HPDE6-E6E7 (cell line): ENCODE results near the gene AFMID.
"Not testable (repeated sequence)": the region's sequence is repeated elsewhere in the genome, so short reads cannot be mapped to it uniquely, and the experiment has no call there.

ENCODE experiments used
- DNase-seq: peaks from one replicate; pipeline ENCODE4 v3.0.0; 2011; ENCODE audit warnings: missing footprints; ENCODE audit errors: extremely low spot score

AFMID gene

GRCh38 chr17:78154903-78155811 is 32.0 kb upstream of the AFMID start:
- no peak for DNase-seq

- peak; percentile 85 for DNase-seq
Measured at GRCh38 chr17:78159575-78160158, 27.5 kb upstream of the AFMID start.

GRCh38 chr17:78163881-78164747 is 23.0 kb upstream of the AFMID start:
- DNase-seq = no peak

GRCh38 chr17:78164748-78165607 is 22.2 kb upstream of the AFMID start:
- DNase-seq = no peak

- DNase-seq = no peak
Measured at GRCh38 chr17:78166416-78166815, 20.7 kb upstream of the AFMID start.

- DNase-seq = no peak
Measured at GRCh38 chr17:78168242-78168902, 18.8 kb upstream of the AFMID start, which contains the start of gene SYNGR2. TSS of gene SYNGR2 (plus strand) at chr17:78168581. CDS start at chr17:78168617, 36 bp downstream.

GRCh38 chr17:78168903-78169793 is 18.0 kb upstream of the AFMID start:
- DNase-seq = no peak

GRCh38 chr17:78170692-78171590 is 16.2 kb upstream of the AFMID start:
- no peak for DNase-seq

- not testable (repeated sequence) for DNase-seq
Measured at GRCh38 chr17:78171591-78172248, 15.4 kb upstream of the AFMID start.

GRCh38 chr17:78172249-78173051 is 14.7 kb upstream of the AFMID start:
- DNase-seq = no peak

GRCh38 chr17:78173097-78173715 is 14.0 kb upstream of the AFMID start:
- no peak for DNase-seq

GRCh38 chr17:78174346-78174869 is 12.8 kb upstream of the AFMID start:
- no peak for DNase-seq

- no peak for DNase-seq
Measured at GRCh38 chr17:78174870-78175642, 12.1 kb upstream of the AFMID start.

- DNase-seq = no peak
Measured at GRCh38 chr17:78175643-78175981, 11.6 kb upstream of the AFMID start.

GRCh38 chr17:78176548-78177025 is 10.6 kb upstream of the AFMID start:
- no peak for DNase-seq

GRCh38 chr17:78179372-78179771 is 7.8 kb upstream of the AFMID start:
- no peak for DNase-seq
